SH-SY5Y (cell line): ENCODE results near the gene IGSF3.

Source experiments
- GATA2 ChIP-seq: IDR thresholded peaks from 2 replicates; pipeline ENCODE4 v1.6.1; 2011; ENCODE audit warnings: mild to moderate bottlenecking, low read depth, low read length
- GATA3 ChIP-seq: IDR thresholded peaks from 2 replicates; pipeline ENCODE4 v1.6.1; 2011; ENCODE audit warnings: low read depth, mild to moderate bottlenecking, low read length, moderate library complexity

GRCh38 chr1:116581323-116581885 is 86.1 kb downstream of the IGSF3 start:
- TF ChIP-seq GATA3, result no peak
- no peak for TF ChIP-seq GATA2
